H1 (cell line): ENCODE results near the gene TTC4.

Experiments
- CEBPB ChIP-seq: IDR thresholded peaks from 2 replicates; pipeline ENCODE4 v1.6.1; 2012; ENCODE audit warnings: low read depth, low read length
- CHD2 ChIP-seq: IDR thresholded peaks from 2 replicates; pipeline ENCODE4 v1.6.1; 2012; ENCODE audit warnings: low read length, improper control_type of control experiment
- CTCF ChIP-seq, 3 experiments: IDR thresholded peaks; 1 replicate in 2 of 3; 2 replicates in 1 of 3; pipeline versions ENCODE4 v1.5.1 to v1.6.1; 2011; ENCODE audit warnings: low read length in 3 of 3, mild to moderate bottlenecking in 3 of 3, inconsistent platforms in 2 of 3, low read depth in 1 of 3, moderate library complexity in 1 of 3; ENCODE audit not compliant: insufficient read depth in 1 of 3; ENCODE audit errors: control extremely low read depth in 1 of 3
- GABPA ChIP-seq: IDR thresholded peaks from 2 replicates; pipeline ENCODE4 v1.6.1; 2011; ENCODE audit warnings: mild to moderate bottlenecking, low read length, moderate library complexity, borderline replicate concordance; ENCODE audit not compliant: insufficient read depth
- JUN ChIP-seq: IDR thresholded peaks from 2 replicates; pipeline ENCODE4 v1.6.1; 2011; ENCODE audit warnings: low read depth, mild to moderate bottlenecking, improper control_type of control experiment, low read length
- JUND ChIP-seq: IDR thresholded peaks from 2 replicates; pipeline ENCODE4 v1.6.1; 2011; ENCODE audit warnings: mild to moderate bottlenecking, improper control_type of control experiment, low read length
- POLR2A ChIP-seq, 2 experiments: IDR thresholded peaks; 1 replicate in 1 of 2; 2 replicates in 1 of 2; pipeline ENCODE4 v1.6.1; 2011; ENCODE audit warnings: low read depth in 2 of 2, low read length in 2 of 2, mild to moderate bottlenecking in 2 of 2; ENCODE audit errors: control extremely low read depth in 1 of 2
- POLR2AphosphoS5 ChIP-seq: IDR thresholded peaks from 2 replicates; pipeline ENCODE4 v1.6.1; 2011; ENCODE audit warnings: low read depth, low read length
- YY1 ChIP-seq: IDR thresholded peaks from 2 replicates; pipeline ENCODE4 v1.6.1; 2011; ENCODE audit warnings: low read depth, mild to moderate bottlenecking, low read length

GRCh38 chr1:54667797-54668196 lies 47.9 kb upstream of the TTC4 start:
- TF ChIP-seq GABPA (no peak), CHD2 (no peak), POLR2A (IDR thresholded peaks at IDR 0.05; ENCODE audit: control extremely low read depth in 1 of 2, low read depth in 2 of 2, low read length in 2 of 2) (no peak), JUND (no peak), YY1 (no peak), JUN (no peak), CEBPB (no peak), CTCF (IDR thresholded peaks at IDR 0.05; ENCODE audit: control extremely low read depth in 1 of 3, insufficient read depth in 1 of 3, low read depth in 1 of 3, low read length in 3 of 3) (no peak), POLR2AphosphoS5 (no peak)
